Kidney epithelial cell (primary cell): ENCODE results near the gene MAP4. TPM values are rescaled to one million over a fixed set of nuclear protein-coding genes. Genes with fewer than 3 reads are reported as not detected.

ENCODE experiments used
- DNase-seq: peaks from one replicate; pipeline ENCODE4 v3.0.0-alpha.2; 2010; ENCODE audit warnings: low read depth
- H3K27me3 ChIP-seq: 2 replicates; pipeline ENCODE4 v1.6.0; 2011; ENCODE audit warnings: low read length; ENCODE audit not compliant: control insufficient read depth, insufficient read depth
- H3K36me3 ChIP-seq: 2 replicates; pipeline ENCODE4 v1.5.1; 2011; ENCODE audit warnings: low read length; ENCODE audit not compliant: control insufficient read depth, insufficient read depth
- H3K4me3 ChIP-seq: 2 replicates; pipeline ENCODE4 v1.5.1; 2011; ENCODE audit warnings: low read depth, mild to moderate bottlenecking, control low read depth, low read length
- total RNA-seq: library from RNA; depleted of rRNA; stranded (reverse); fragments of >200 nt; gene quantifications from 2 replicates; pipeline ENCODE4 v1.2.3, GENCODE V29; 2015
- TF ChIP-seq, protein P1 (sequence below): IDR thresholded peaks from 2 replicates; pipeline ENCODE4 v1.5.1; 2011; ENCODE audit warnings: mild to moderate bottlenecking, moderate library complexity, low read length, control low read depth, inconsistent platforms; ENCODE audit not compliant: insufficient read depth, poor library complexity, severe bottlenecking

MAP4 gene
- total RNA-seq, 1 donor from 2014 or later = 123 TPM

DNA sequence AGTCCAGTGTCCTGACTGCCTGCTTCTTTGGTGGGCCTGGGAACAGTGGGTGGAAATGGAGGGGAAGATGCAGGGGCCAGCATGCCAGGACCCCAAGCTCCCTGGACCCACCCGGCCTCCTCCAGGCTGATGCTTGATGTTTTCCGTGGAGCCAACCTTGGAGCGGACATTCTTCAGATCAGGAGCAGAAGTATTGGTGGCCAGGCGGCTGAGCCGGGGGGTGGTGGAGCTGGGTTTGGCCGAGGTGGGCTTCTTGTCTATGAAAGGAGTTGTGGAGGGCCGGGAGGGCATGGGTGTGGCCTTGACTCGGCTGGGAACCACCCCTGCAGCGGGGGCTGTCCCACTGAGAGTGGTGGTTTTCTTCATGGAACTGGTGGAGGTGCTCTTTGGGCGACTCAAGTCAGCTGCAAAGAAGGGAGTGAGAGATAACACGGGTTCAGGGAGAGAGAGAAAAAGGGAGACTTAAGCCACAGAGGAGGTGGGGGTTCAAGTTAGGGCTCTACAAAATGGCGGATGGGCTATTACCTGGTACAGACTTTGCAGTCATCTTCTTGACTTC is 145.4 kb downstream of the MAP4 start:
- H3K27me3 ChIP-seq = no peaks in the 10 kb centered on the region
- peaks cover 6% of the 10 kb centered on the region for H3K36me3 ChIP-seq
- H3K4me3 ChIP-seq = no peak overlapping the region
- TF ChIP-seq, protein P1, sequence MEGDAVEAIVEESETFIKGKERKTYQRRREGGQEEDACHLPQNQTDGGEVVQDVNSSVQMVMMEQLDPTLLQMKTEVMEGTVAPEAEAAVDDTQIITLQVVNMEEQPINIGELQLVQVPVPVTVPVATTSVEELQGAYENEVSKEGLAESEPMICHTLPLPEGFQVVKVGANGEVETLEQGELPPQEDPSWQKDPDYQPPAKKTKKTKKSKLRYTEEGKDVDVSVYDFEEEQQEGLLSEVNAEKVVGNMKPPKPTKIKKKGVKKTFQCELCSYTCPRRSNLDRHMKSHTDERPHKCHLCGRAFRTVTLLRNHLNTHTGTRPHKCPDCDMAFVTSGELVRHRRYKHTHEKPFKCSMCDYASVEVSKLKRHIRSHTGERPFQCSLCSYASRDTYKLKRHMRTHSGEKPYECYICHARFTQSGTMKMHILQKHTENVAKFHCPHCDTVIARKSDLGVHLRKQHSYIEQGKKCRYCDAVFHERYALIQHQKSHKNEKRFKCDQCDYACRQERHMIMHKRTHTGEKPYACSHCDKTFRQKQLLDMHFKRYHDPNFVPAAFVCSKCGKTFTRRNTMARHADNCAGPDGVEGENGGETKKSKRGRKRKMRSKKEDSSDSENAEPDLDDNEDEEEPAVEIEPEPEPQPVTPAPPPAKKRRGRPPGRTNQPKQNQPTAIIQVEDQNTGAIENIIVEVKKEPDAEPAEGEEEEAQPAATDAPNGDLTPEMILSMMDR = no peak
- DNase-seq = no peak

DNA sequence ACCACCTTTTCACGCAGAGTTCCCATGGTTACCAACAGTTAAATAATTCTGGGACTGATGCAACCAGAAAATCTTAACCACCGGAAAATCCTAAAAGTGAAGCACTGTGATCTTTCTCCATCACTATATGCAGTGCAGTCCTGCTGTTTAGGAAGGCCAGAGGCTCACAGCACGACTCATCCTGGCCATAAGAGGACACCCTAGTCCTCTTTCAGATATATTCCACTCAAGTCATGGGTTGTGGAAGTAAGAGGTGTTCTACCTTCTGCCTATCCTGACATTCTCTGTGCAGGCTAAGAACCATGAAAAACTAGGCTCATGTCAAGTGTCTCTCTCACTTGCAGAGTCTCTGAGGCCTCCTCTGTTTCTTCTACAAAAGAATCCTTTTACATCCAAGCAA is 146.1 kb downstream of the MAP4 start:
- TF ChIP-seq, protein P1 = no peak
- peaks cover 6% of the 10 kb centered on the region for H3K36me3 ChIP-seq
- H3K27me3 ChIP-seq = no peaks in the 10 kb centered on the region
- no peak overlapping the region for H3K4me3 ChIP-seq
- DNase-seq = no peak

DNA sequence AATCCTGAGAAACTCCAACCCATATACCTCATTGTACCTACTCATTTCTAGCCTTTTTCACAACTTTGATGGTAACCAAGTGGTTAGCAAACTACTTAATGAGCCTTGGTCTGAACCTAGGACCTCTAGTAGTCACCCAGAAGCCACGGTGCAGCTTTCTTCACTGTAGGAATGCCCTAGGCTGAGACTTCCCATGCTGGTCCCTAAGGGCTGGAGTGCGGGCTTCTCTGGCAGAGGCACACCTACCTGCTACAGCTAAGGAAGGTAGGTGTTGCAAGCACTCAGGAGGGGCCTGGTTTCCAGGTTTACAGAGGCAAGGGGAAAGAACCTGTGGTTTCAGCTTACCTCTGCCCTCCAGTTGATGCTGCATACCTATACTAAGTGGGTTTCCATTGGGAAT is 147.9 kb downstream of the MAP4 start:
- no peak for DNase-seq
- TF ChIP-seq, protein P1 = no peak
- Histone ChIP-seq H3K36me3 (peaks cover 6% of the 10 kb centered on the region), H3K27me3 (no peaks in the 10 kb centered on the region), H3K4me3 (no peak overlapping the region)

- Histone ChIP-seq H3K27me3 (no peaks in the 10 kb centered on the region), H3K36me3 (peaks cover 6% of the 10 kb centered on the region), H3K4me3 (no peak overlapping the region)
- TF ChIP-seq, protein P1 = no peak
- DNase-seq = no peak
Observed at GRCh38 chr3:47867451-47868044, 148.7 kb downstream of the MAP4 start.

DNA sequence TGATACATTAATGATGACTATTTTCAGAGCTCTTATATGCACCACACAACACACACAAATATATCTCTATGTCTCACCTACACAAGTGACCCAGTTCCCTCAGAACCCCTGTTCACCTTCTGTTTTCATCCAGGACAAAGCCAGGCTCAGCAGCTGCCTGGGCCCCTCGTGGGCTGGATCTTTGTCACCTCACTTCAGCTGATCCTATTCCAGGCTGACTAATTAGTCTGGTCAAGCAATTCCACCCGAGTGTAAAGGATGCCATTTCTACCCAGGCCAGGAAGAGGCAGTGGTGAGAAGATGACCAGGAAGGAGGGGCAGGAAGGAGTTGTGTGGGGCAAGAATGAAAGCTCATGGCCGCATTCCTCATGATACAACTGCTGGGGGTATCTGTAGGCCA is 151.0 kb downstream of the MAP4 start:
- H3K27me3 ChIP-seq = no peaks in the 10 kb centered on the region
- peaks cover 4% of the 10 kb centered on the region for H3K36me3 ChIP-seq
- no peak for DNase-seq
- TF ChIP-seq, protein P1 = peak; percentile 11
- H3K4me3 ChIP-seq = no peak overlapping the region

- H3K27me3 ChIP-seq = no peaks in the 10 kb centered on the region
- DNase-seq = no peak
- no peak overlapping the region for H3K4me3 ChIP-seq
- H3K36me3 ChIP-seq = peaks cover 2% of the 10 kb centered on the region
- TF ChIP-seq, protein P1 = no peak
Observed at GRCh38 chr3:47863391-47864128, 152.7 kb downstream of the MAP4 start.
